HG03378 (cell line): ENCODE measurements around the gene MEGF11.

Experiments
- ATAC-seq: cut with Tn5 transposase; IDR thresholded peaks from one replicate; pipeline ENCODE4 v1.9.1; 2021; ENCODE audit warnings: mild to moderate bottlenecking, moderate library complexity; ENCODE audit not compliant: unreplicated experiment

The MEGF11 gene

DNA sequence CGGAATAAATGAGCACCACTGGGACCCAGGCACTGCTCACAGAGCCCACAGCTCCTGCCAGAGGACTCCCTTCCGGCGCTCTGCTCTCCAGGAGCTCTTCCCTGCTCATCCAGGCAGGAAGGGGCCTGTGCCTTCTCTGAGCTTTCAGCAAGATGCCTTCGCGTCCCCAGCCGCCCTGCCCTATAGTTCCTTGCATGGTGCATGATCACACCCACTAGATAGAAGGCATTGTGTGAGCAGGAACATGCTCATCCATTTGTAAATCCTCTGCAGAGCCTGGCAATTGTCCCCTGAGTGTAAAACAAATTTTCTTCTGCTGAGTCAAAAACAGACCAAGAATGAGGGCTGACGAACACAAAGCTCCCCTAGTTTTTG is 181.6 kb downstream of the MEGF11 start:
- ATAC-seq: no peak

DNA sequence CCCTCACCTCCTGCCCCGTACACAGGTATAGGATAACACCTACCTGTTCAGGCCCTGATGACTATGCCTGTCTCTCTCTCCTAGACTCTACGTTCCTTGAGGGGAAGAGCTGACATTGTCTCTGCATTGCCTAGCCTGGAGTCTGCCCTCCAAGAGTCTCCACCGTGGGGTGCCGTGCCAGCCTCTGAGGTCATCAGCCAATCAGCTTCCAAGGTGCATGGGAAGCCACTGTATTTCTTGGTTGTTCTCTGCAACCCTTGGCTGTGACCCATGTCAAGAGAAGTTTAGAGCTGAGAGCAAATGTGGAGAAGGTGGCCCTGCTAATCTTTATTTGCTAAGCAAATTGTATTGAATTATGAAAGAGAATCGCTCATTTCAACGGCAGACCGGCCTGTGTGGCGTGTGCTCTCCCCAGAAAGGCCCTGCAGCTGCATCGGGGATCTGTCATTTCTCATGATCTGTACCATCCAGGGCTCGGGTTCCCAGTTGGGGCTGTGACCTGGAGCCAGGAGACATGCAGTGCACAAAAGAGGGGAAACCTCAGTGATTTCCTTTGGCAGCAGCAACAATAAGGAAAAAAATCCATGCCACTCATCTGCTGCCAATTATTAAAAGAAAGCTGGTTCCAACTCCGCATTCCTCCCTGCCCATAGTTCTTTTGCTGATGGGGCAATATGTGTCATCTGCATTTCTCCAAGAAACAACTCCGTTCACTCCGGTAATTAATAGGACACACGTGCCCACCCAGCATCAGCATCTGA is 182.2 kb downstream of the MEGF11 start:
- ATAC-seq: no peak

DNA sequence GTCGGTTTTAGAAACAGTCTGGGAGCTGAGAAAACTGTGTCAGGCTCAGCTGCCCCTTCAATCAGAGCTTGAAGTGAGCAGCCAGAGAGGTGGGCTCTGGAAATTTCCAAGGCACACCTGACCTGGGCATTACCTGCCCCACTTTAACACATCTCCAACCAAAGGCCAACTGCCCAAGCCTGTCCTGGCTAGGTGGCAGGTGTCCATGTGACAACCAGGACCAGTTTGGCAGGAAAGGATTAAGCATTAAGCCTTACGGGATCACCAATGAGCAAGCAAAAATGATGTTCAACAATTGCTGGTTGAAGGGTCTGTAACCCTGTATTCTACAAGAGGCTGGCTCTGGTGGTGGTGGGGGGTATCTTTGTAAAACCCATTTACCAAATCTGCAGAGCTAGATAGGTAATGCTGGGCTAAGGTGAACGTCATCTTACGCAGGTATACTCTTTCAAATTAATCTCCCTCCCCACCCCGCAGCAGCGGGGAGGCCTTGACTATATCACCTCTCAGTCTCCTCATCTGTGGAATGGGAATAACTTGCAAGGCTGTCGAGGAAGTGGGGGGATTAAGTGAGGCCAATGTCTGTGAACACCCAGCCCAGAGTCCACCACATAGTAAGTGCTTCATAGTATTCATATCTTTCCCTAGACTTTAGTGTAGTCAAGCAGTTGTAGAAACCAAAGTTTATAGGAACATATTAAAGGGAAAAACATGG is 183.2 kb downstream of the MEGF11 start:
- no peak for ATAC-seq

DNA sequence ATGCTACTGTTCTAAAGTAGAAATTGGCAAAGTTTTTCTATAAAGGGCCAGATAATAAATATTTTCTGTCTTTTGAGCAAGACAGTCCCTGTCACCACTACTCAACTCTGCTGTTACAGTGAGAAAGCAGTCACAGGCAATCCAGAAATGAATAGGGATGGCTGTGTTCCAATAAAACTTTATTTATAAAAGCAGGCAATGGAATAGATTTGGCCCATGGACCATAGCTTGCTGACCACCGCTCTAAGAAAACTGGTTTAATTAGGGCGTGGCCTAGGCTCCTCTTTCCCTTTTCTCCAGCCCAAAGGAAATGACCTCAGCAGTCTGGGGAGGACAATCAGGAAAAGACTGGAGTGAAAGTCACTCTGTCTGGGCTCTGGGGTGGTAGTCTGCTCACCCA is 183.8 kb downstream of the MEGF11 start:
- no peak for ATAC-seq

DNA sequence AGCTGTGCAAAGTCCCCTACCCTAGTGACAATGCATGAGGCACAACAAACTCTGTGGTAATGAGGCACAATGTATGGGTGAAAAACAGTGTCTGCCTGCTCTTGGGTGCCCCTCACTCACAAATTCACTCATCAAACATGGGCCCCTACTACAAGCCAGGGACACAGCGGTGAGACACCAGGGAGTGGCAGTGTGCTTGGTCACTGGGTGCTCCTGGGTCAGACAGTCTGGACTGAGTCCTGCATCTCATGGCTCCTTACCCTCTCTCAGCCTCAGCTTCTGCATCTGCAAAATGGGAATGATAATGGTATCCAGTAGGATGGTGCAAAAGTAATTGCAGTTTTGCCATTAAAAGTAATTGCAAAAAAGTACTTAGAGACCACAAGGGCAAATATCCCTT is 184.7 kb downstream of the MEGF11 start:
- no peak for ATAC-seq

DNA sequence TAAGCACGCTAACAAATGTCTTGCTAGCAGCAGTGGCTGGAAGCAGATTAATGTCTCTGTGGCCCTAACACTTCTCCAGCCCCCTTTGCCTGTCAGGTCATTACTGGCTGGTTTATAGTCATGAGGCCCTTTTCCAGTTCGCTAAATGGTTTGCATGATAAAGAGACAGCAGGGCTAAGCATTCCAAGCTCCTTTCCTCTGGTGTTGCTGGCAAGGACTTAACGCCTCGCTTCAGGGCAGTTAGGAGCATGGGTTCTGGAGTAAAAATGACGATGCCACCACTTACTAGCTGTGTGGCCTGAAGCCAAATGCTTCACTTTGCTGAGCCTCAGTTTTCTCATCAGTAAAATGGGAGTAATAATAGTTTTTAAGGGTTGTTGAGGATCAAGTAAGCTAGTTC is 185.9 kb downstream of the MEGF11 start:
- ATAC-seq: no peak

DNA sequence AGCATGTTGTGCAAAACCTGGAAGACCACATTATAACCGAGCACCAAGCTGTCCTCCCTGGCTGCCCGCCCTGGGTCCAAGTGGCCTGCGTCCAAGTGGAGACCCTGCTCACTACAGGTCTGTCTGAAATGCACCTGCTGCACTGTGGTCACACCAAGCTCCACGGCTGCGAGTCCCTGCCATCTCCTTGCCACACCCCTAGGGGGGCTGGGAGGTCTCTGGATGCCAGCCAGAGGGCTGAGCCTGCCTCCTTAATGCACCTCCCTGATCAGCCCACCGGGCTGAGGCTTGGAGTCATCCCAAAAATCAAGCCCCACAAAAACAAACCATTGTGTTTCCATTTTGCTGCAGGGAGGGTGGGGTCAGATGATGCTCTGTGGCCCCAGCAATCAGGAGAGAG is 187.1 kb downstream of the MEGF11 start:
- ATAC-seq: no peak

DNA sequence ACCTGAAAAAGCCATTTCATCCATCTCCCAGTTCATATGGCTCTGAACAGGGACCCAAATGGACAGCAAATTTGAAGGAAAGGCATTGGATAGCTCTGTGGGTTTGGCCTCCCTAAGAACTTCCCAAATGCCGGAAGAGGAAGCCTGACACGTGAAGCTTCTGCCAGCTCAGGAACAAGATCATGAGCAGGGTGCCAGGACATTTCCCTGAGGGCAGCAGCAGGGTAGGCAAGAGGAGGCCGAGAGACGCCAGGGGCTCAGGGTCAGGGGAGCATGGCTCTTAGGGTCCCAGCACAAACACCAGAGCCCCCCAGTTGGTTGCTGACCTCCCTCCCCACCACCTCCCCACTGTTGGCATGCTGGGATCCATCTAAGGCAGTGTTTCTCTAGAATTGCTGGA is 187.5 kb downstream of the MEGF11 start:
- no peak for ATAC-seq

DNA sequence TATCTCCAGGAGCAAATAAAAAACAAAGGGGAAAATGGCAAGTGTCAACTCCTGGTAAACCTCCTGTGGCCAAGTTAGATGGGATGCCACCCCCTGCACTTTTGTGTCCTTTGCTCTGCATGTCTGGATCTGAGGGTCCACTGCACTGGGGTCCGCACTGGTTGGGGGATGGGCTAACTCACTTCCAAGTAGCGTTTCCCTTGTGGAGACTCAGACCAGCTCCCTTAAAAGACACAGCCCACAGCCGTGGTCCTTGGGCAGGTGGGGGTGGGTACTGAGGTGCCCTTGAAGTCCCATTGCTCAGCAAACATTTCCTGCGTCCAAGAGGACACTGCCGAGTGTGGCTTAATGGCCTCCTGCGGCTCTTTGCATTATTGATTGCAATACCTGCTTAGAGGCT is 188.2 kb downstream of the MEGF11 start:
- no peak for ATAC-seq

DNA sequence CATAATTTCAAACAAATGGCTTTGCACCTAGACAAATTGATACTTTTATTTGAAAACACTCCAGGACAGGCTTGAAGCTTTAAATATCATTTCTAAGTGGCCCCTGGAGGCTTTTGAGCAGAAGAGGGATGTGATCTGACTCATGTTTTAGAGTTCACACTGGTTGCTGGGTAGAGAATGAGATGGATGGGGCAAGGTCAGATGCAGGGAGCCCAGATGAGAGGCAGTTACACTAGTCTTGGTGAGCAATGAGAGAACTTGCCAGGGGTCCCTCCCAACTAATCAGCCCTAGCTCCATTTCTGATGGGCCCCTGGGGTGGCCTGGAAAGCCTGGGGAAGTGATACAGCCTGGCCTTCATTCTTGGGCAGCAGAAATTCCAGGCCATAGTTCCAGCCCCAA is 190.4 kb downstream of the MEGF11 start:
- ATAC-seq: no peak

DNA sequence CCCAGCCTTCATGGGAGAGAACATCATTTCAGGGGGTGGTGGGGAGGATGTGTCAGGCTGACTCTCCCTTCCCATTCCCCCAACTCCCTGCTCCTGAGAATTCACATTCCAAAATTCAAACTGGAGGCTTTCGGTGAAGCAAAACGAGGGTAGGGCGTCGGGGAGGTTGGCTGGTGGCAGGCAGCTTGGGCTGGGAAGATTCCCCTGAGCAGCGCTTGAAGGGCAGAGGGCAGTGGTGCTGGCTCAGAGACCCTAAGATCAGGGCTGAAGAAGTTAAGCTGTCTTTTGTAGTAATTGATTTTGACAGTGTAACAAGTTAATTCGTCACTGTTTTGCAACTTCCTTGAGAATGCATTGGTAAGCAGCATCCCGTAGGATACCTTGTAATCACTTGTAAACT is 196.5 kb downstream of the MEGF11 start:
- ATAC-seq: no peak

DNA sequence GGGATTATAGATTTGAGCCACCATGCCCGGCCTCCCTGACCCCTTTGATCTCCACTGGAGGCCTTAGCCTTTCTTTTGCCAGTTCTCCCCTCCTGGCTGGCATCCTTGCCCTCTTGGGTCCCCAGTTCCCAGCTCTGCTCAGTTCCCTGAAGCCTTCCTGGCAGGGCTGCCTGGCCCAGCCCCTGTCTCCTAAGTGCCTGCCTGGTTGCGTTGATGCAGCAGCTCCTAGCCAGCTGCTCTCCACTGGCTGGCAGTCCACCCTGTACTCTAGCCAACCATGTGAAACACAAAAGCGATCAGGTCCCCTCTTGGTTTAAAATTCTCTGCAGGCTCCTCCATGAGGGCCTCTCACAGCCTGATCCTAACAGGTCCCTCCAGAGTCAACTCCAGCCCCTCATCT is 199.6 kb downstream of the MEGF11 start:
- ATAC-seq: no peak

DNA sequence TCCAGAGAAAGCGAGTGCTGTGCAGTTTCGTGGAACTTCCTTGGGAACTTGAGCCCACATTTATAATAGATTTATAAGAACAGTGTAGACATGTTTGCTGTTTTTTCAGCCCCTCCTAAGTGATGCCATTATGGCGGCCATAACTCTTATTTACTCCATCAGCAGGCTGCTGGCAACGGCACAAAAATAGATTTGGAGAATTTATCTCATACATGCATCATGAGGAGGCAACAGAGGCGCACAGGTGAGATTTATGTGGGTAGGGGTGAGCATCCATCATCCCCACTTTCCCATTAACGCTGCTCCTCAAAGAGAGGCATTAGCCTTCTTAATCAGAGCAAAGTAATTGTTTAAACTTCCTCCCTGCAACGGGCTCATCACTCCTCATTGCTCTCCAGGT is 201.7 kb downstream of the MEGF11 start:
- no peak for ATAC-seq

DNA sequence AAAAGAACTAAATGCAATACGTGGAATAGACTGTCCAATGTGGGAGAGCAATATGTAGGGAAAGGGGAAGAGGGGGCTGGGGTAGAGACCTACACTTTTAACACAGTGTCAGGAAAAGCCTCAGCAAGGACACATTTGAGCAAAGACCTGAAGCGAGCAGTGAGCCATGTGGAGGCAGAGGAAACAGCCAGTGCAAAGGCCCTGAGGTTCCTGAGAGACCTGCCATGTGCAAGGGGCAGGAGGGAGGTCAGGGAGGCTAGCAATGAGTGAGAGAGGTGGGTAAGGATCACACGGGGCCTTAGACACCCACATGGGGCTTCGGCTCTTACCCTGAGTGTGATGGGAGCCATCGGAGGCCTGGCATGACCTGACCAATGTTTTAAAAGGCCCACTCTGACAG is 203.3 kb downstream of the MEGF11 start:
- no peak for ATAC-seq

DNA sequence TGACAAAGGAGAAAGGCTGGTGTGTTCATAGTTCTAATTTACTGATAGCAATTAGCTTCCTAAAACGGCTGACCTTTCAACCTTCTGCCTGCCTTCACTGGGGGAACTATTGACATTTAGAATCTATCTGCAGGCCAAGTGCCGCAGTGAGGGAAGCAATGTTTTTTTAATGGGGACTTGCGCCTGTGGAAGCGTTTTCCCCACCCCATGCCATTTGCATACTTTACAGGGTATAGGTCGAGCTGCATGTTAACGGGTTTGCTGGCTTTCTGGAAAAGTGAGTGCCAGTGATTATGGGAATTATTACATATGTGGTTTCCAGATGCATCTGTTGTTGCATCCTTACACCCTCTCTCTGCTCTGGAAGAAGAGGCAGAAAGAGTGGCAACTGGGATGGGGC is 204.2 kb downstream of the MEGF11 start:
- no peak for ATAC-seq

DNA sequence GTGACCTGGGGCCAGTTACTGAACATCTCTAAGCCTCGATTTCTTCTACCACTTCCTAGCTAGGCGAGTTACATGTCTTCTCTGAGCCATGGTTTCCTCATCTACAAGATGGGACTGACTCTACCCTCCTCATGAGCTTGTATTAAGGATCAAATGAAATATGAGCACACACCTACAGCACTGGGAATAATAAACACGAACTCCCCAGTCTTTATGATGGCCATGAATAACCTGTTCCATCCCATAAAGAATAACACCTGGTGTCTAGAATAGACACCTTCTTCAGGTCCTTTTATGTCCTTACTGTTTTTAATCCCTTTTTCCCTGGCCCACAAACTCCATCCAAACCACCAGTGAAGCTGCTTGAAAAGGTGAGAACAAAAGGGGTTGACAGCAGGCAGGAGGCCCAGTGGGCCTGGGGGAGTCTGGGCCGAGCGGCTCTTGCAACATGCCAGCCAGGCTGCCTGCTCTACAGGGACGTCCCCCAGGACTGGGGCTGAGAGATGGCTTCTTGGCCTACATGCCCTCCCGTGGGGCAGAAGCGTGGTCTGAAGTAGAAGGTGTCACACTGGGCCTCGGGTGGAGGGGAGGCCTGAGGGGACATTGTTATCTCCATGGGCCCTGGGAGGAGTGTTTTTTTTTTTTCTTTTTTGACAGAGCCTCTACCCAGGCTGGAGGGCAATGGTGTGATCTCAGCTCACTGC is 206.1 kb downstream of the MEGF11 start:
- ATAC-seq: no peak

DNA sequence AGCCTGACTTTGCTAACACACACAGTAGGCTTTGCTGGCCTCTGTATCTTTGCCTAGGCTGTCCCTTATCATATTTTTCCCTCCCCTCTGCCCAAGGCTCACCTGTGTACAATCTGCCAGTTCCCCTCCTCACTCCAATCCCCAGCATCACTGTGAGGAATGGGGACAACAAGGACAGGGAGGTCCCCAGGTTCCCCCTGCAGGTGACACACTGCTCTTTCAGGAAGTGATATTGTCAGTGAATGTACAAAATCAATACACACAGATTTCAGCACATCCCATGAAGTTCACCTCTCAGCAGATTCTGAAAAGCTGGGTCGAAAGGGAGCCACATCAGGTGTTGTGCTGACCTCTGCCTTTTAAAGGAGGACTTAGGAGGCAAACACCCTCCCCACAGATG is 206.8 kb downstream of the MEGF11 start:
- no peak for ATAC-seq

DNA sequence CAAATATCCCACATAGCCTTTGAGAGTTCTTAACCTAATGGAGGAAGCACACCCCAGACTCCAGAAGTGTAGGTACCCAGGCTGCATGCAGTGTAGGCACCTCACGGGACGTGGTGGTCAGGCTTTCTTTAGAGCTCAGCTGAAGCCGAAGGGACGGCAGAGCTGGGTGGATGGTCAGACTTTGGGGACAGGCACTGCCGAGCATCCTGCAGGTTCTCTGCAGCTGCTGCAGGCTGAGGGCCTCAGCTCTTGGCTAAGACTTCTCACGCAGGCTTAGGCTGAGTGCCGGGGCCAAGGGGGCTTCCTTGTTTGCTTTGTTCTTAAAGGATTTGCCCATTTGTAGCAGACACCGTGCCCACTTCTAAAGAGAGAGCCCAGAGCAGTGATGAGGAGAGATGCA is 207.2 kb downstream of the MEGF11 start:
- ATAC-seq: no peak

DNA sequence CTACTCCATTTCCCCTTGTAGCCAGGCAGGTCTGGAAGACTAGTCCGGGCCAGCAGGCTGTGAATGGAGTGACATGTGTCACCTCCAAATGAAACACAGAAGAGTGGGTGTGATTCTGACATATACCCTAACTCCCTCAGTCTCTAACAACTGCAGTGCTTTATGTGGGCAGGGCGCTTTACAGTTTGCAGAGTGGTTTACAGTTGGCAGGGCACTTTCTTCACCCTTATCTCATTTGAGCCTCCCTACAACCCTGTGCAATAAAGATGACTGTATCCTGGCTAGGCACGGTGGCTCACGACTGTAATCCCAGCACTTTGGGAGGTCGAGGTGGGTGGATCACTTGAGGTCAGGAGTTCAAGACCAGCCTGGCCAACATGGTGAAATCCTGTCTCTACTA is 208.0 kb downstream of the MEGF11 start:
- ATAC-seq: no peak

DNA sequence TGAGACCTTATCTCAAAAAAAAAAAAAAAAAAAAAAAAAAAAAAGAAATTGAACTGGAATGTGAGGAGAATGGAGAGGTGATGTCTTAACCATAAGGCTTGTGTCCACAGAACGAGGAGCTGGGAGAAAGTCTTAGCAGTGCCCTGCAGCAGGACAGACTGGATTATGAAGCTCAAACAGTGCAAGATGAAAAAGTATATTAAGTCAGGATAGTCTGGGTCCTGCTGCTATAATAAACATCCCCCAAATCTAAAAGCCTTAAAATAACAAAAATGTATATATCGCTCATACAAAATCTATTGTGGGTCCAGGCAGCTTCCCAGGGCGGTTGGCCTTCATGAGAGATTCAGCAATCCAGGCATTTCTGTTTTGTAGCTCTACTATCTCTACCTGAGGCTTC is 208.7 kb downstream of the MEGF11 start:
- ATAC-seq: no peak

DNA sequence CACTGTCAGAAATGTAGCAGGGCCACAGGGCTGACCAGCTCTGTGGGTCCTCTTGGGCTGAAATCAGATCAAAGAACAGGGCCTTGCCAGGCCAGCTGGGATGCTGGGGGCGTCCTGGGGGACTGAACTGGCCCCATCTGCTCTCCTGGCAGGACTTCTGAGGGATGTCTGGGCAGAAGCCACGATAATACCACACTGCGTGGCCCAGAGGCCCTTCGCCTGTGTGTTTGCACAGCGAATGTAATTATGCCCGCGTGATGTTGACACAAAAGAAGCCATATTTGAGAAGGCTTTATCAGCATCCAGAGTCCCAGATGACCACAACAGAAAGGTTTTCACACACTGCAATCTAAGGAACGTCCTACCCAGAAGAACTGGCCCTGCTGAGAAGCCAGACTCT is 210.3 kb downstream of the MEGF11 start:
- ATAC-seq: no peak

DNA sequence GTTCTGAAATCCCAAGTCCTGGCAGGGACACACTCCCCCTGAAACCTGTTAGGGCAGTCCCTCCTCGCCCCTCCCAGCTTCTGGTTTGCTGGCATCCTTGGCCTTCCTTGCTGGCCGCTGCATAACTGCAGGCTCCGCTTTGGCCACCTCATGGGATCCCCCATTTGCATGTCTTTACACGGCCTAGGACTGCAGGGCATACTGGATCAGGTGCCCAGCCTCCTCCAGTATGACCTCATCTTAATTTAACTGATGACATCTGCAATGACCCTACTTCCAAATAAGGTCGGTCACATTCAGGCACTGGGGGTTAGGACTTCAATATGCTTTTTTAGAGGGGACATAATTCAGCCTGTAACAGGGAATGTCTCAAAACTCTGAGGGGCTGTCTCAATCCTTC is 210.9 kb downstream of the MEGF11 start:
- no peak for ATAC-seq
